Measurements from ENCODE around the gene SPRING1. TPM values are rescaled to one million over a fixed set of nuclear protein-coding genes. Genes with fewer than 3 reads are reported as not detected.

SPRING1 gene
- total and polyA plus RNA-seq, 12 donors = 9.7 to 33.9 (median 25.8) TPM

DNA sequence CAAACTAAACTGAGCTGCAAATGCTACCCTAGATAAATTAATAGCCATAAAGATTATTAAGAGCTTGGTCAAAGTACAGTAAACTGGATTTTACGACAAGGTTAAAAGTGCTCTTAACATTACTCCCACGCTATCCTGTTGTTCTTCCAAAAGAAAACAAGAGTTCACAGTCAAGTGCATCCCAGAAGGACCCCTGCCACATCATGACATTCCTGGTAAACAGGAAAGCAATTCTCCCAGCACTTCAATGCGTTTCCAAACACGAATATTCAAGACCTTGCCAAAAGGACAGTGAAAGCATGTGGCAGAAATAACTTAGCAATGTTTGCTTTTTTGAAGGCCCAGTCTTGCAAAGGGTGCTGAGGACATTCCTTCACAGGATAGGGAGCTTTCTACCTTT is 11.2 kb downstream of the SPRING1 start:
- Histone ChIP-seq H3K9me3 (replicated peaks in 1 of 3) (no peaks in the 10 kb centered on the region), H3K36me3 (replicated peaks in 1 of 2) (no peaks in the 10 kb centered on the region), H3K27ac (no peak overlapping the region), H3K27me3 (no peaks in the 10 kb centered on the region), H3K4me1 (replicated peaks in 1 of 2) (peaks cover 0 to 15% of the 10 kb centered on the region in 2 donors), H3K4me3 (no peak overlapping the region)
- intact Hi-C loops (cut with DNase I) = no loop called here
- DNase-seq = peak in 1 of 7 donors; percentile 47
- 44 to 60% (median 54%) methylated on average over 4 of the region's 4 CpGs for WGBS, 4 donors
- TF ChIP-seq CTCF (IDR thresholded peaks at IDR 0.05) (no peak), POLR2A (IDR thresholded peaks at IDR 0.05) (no peak)

GRCh38 chr12:116722245-116722644 is 15.6 kb downstream of the SPRING1 start:
- Histone ChIP-seq H3K27me3 (no peaks in the 10 kb centered on the region), H3K4me3 (no peak overlapping the region), H3K36me3 (replicated peaks in 1 of 2) (peaks cover 0 to 4% of the 10 kb centered on the region in 2 donors), H3K27ac (no peak overlapping the region), H3K4me1 (replicated peaks in 1 of 2) (peaks cover 17 to 34% of the 10 kb centered on the region in 2 donors), H3K9me3 (replicated peaks in 1 of 3) (no peaks in the 10 kb centered on the region)
- no peak for DNase-seq
- TF ChIP-seq POLR2A (IDR thresholded peaks at IDR 0.05) = no peak
- TF ChIP-seq CTCF (IDR thresholded peaks at IDR 0.05) = no peak
- intact Hi-C loops (cut with DNase I) = no loop called here

- no peak for TF ChIP-seq POLR2A (IDR thresholded peaks at IDR 0.05)
- no peak for TF ChIP-seq CTCF (IDR thresholded peaks at IDR 0.05)
- intact Hi-C loops (cut with DNase I) = no loop called here
- H3K27ac ChIP-seq = peak overlapping the region in 2 of 5 donors; percentile 55 to 60
- peaks cover 17 to 19% of the 10 kb centered on the region in 2 donors for H3K4me1 ChIP-seq (replicated peaks in 1 of 2)
- no peak overlapping the region for H3K4me3 ChIP-seq
- 54 to 62% (median 57%) methylated on average over 12 to 15 of the region's 15 CpGs for WGBS, 4 donors
- peak; percentile 50 to 72 (median 63) for DNase-seq
- no peaks in the 10 kb centered on the region for H3K27me3 ChIP-seq
- H3K36me3 ChIP-seq (replicated peaks in 1 of 2) = peaks cover 0 to 24% of the 10 kb centered on the region in 2 donors
- no peaks in the 10 kb centered on the region for H3K9me3 ChIP-seq (replicated peaks in 1 of 3)
Measured at GRCh38 chr12:116719731-116720528, 17.9 kb downstream of the SPRING1 start.

- H3K36me3 ChIP-seq (replicated peaks in 1 of 2) = peaks cover 0 to 24% of the 10 kb centered on the region in 2 donors
- no peaks in the 10 kb centered on the region for H3K9me3 ChIP-seq (replicated peaks in 1 of 3)
- no peak overlapping the region for H3K4me3 ChIP-seq
- DNase-seq = no peak
- H3K4me1 ChIP-seq (replicated peaks in 1 of 2) = peaks cover 17 to 19% of the 10 kb centered on the region in 2 donors
- intact Hi-C loops (cut with DNase I) = no loop called here
- peak overlapping the region in 3 of 5 donors; percentile 46 to 60 (median 55) for H3K27ac ChIP-seq
- WGBS, 4 donors = 46 to 59% (median 49%) methylated on average over 10 of the region's 10 CpGs
- no peaks in the 10 kb centered on the region for H3K27me3 ChIP-seq
- TF ChIP-seq CTCF (IDR thresholded peaks at IDR 0.05) = no peak
- TF ChIP-seq POLR2A (IDR thresholded peaks at IDR 0.05) = no peak
Measured at GRCh38 chr12:116718655-116719454, 19.0 kb downstream of the SPRING1 start.
